Activated CD4-positive, alpha-beta T cell treated with anti-CD3 and anti-CD28 coated beads for 48 hours (primary cell): ENCODE results near the gene INSM1.
A peak's percentile ranks its signal among the peaks of the same experiment; 100 is the strongest.

Experiments used
- DNase-seq: peaks from one replicate; pipeline ENCODE4 v3.0.0-alpha.2; 2020

Gene INSM1

DNA sequence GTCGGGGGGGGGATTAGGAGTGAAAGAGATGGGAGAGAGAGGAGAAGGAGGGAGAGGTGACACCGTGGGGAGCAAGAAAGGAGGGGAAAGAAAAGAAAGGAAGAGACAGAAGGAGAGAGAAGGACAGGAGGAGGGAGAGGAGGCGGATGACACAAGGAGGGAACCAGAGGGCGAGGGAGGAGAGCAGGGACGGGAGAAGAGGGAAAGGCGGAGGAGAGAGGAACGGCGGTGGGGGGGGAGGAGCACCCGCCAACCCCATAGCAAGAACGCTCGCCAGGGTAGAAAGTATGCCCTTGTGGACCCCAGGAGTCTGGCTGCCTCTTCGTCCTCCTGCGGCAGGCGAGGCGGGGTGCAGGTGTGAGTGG is 4.5 kb upstream of the INSM1 start:
- DNase-seq: no peak

- peak; percentile 41 for DNase-seq
Measured at GRCh38 chr20:20363799-20364592, 3.9 kb upstream of the INSM1 start.

DNA sequence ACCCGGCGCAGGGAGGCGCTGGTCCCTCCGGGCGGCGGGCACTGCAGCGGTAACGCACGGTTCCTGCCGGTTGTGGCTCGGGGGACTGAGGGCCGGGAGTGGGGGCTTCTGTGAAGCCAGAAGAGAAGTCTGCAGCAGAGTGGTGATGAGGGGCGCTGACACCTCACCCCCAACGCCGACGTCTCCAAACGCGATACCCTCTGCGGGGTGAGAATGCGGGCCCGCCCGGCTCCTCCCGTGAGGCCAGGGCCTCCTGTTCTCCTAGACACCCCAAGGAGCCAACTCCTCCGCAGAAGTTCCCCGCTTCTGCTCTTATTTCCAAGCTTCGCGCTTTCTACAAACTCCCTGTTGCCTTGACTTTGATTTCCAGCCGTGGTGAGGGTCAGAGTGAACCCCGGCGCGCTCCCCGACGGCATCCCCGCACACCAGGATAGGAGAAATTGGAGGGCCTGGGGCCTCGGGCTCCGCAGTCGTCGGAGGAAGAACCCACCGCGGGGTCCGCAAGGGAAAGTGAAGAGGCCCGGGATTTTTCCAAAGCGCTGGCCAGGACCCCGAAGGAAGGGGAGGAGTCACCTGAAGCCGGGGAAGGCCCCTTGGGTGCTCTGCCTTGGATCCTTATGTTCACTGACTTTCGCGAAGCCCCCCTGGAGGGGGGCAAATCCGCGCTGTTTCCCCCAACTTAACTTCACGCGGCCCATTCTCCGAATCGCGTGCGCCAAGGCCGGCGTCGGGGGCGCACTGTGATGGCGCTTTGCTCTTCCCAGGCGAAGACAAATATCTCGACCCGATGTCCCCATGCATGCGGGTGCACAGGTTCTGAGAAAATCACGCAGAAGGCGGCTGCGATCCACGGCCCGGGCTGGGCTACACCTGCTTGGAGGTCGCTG is 3.1 kb upstream of the INSM1 start:
- DNase-seq: peak; percentile 57

DNA sequence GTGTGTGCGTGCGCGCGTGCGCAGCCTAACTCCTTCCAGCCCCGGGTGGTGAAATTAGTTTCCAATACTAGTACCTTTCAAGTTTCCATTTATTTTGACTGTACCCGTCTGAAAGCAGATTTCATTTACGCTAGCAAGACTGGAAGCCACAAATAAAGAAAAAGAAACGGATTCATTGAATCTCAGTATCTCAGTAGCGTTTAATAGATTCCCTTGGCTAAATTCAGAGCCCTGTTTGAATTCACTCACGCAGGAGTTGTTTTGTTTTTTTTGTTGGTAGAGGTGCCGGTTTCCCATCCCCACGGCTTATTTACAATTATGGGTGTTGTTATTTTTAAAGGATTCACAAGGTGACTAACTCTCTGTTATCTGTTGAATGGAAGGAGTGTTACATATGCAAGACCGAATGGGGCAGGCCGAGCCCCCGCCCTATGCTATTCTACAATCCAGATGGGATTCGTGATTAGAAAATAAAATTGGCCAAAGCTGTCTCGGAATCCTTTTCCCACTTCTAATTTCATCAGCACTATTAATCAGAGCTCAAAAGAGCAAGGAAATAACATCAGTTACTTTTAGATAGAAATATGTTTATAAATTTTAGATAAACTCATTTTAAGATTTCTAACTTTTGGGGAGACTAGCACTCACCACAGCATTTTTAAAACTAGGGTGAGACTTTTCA is 2.3 kb upstream of the INSM1 start:
- no peak for DNase-seq

GRCh38 chr20:20366551-20366875 is 1.4 kb upstream of the INSM1 start:
- no peak for DNase-seq

DNA sequence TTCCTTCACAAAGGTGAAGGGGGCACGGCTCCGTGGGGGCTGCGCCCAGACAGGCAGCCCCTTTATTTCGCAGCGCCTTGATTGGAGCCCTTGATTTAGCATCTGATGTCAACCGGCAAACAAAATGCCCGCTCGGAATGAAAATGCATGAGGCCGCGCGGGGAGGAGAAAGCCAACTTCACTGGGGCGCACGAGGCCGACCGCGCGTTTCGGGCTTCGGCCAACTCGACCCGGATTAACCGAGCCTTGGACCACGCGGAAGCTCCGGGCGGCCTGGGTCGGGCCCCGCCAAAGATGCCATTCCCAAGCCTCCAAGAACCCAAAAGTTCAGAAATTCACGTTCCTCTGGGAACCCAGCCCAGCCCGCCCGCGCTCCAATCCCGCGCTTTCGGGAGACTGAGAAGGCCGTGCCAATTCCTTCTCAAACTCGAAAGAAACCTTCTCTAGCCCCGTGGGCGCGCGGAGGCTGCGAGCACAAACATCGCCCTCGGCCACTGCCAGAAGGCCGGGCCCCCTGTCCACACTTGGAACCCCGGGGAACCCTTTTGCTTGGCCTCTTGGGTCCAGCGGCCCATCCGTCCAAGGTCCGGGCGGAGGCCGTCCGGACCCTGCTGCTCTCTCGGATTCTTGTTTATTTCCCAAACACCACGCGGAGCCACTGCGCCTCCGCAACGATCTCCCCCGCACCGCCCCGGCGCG is 879 bp upstream of the INSM1 start:
- DNase-seq: peak; percentile 34

DNA sequence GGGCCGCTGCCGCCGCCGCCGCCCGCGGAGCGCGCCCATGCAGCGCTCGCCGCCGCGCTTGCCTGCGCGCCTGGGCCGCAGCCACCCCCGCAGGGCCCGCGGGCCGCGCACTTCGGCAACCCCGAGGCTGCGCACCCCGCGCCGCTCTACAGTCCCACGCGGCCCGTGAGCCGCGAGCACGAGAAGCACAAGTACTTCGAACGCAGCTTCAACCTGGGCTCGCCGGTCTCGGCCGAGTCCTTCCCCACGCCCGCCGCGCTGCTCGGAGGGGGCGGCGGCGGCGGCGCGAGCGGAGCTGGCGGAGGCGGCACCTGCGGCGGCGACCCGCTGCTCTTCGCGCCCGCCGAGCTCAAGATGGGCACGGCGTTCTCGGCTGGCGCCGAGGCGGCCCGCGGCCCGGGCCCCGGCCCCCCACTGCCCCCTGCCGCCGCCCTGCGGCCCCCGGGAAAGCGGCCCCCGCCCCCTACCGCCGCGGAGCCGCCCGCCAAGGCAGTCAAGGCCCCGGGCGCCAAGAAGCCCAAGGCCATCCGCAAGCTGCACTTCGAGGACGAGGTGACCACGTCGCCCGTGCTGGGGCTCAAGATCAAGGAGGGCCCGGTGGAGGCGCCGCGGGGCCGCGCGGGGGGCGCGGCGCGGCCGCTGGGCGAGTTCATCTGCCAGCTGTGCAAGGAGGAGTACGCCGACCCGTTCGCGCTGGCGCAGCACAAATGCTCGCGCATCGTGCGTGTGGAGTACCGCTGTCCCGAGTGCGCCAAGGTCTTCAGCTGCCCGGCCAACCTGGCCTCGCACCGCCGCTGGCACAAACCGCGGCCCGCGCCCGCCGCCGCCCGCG is 730 bp downstream of the INSM1 start:
- DNase-seq: peak; percentile 40

- peak; percentile 53 for DNase-seq
Measured at GRCh38 chr20:20369250-20370093, 1.6 kb downstream of the INSM1 start.

- DNase-seq: no peak
Measured at GRCh38 chr20:20370094-20370575, 2.2 kb downstream of the INSM1 start.

DNA sequence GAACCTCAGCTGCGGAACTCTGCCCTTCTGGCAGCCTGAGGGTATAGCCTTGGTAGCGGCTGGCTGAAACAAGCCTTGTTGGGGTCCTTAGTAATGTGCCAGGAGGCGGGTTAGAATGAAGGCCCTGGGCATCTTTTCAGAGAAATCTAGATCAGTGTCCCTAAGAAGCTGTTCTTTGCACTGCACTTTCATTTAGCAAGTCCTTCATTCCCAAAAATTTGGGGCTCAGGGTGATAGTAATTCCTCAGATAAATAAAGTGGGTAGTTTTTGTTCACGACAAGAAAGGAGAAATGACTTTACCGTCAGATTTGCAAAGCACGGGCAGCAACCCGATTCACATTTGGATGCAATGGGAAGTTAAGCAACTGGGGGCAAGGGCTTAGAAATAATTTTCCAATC is 3.2 kb downstream of the INSM1 start:
- no peak for DNase-seq

GRCh38 chr20:20371681-20372080 is 3.8 kb downstream of the INSM1 start:
- DNase-seq: no peak

GRCh38 chr20:20373091-20373571 is 5.2 kb downstream of the INSM1 start:
- peak; percentile 16 for DNase-seq

DNA sequence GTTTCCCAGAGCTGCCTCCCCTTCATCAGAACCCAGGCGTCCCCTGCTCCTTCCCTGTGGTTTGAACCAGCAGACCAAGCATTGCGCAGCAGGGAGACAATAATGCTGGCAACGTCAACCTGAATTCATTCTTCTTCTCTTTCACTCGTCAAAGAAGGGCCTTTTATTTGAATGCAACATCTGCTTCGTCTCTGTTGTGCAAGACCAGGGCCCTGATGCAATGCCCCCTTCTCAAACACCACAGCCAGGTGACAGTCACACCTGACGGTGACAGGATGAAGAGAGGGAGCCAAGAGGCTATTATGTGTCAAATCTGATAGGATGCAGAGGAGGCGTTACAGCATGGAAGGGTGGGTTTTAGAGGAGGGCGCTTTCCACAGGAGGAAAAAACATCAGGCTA is 8.0 kb downstream of the INSM1 start:
- no peak for DNase-seq

- DNase-seq: no peak
Measured at GRCh38 chr20:20386192-20386591, 18.3 kb downstream of the INSM1 start.

DNA sequence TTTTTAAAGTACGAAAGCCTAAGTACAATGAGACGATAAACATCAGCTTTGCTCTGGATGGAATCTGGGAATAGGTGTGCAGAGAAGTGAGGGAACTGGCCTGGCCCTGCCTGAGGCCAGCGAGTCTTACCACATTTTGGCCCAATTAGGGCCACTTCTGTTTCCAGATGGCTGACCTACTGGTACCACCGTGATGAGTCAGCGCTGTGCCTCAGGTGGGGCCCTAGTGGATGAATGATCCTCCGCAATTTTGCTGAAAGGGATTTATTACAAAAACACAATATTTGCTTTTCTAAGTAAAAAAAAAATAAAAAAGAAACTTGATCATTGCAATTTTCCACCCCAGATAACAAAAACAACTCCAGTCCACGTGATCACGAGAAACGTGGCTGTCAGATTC is 22.5 kb downstream of the INSM1 start:
- no peak for DNase-seq

DNA sequence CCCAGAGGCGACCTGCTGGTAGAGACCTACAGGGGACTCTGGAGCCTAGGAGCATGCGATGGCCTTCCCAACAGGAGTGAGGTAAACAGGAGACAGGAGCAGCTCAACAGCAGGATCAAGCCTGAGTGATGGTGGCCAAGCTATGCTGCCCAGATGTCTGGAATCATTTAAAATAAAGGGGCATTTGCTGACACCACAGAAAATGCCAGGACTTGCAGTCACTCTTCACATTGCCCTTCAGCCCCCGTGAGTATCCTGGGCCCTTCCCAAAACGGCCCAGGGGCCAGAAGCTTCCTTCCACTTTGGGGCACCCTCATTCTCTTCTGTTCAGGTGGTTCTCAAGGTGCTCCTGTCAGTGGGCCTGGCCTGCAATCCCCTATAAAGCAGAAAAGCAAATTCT is 23.2 kb downstream of the INSM1 start:
- DNase-seq: no peak

DNA sequence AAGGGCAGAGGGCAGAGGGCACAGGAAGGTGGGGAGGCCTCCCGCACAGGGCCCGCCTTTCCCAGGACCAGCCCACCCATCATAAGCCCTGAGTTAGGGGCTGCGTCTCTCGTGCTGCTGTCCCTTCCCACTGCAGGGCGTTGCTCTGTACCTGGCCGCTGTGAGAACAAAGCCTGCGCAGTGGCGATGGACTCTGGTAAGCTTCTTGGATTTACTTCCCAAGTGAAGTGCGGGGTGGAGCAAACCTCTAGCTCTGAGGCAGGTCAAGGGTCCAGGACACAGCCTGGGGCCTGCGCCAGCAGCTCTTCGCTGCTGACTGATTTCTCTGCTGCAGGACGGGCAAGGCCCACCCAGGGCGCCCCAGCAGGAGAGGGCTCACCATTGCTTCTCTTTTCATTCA is 23.9 kb downstream of the INSM1 start:
- DNase-seq: no peak

DNA sequence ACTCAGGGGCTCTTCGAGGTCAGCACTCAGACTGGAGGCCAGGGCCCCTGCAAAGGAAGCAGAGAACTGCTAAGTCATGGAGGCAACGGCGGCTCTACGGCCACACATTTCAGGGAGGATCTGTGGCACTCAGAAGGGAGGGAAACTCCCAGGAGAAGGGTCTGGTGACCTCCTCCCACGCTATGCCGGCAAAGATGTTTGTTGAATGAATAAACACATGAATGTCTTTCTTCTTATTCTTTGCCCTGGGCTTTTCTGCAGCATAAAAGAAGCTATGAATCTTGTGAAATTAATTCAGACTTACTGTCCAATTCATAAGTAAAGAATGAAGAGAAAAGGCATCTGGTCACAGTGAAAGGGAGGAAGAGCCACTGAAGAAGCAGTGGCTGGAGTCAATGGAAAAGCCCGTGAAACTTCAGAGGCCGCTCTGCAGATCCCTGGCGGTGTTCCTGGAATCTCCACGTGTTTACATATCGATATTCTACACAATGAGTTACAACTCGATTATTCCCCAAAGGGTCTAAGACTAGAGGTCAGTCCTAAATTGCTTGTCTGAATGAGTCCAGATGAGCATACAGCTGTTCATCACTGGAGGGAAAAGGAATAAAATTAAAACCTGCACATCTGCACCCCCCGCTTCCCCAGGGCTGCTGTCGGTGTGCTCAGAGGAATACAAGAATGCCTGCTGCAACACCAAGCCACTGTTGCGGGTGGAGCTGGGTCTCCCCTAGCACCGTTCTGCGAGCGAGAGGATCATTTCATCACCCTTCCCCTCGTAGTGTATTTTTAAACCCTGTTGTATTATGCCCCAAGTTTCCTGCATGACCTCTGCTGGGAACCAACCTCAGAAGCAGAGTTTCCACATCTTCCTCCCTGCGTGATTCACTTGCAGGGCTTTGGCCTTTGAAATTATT is 25.6 kb downstream of the INSM1 start:
- no peak for DNase-seq

DNA sequence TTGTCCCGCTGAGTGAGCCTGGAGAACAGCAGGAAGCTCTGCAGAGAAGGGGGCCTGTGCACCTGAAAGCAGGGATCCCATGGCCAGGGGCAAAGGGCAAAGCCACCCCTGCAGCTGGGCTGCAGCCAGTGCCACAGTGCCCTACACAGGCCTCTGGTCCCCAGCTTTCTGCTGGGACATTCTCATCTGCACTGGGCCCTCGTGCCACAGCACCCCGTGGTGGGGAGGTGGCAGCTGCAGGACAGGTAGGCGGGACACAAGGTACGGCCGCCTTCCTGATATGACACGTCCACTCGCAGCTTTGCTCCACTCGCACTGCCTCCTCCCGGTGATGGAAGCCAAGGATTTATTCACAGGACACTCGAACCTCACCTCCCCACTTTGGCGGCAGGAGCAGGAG is 27.2 kb downstream of the INSM1 start:
- no peak for DNase-seq
